NCI-H128 (cell line): ENCODE data around the gene LCN12.
A peak's percentile ranks its signal among the peaks of the same experiment; 100 is the strongest.

Source experiments
- DNase-seq: peaks from one replicate; lab custom pipeline; 2025; ENCODE audit not compliant: unreplicated experiment; lab: John Stamatoyannopoulos, UW

Gene LCN12

DNA sequence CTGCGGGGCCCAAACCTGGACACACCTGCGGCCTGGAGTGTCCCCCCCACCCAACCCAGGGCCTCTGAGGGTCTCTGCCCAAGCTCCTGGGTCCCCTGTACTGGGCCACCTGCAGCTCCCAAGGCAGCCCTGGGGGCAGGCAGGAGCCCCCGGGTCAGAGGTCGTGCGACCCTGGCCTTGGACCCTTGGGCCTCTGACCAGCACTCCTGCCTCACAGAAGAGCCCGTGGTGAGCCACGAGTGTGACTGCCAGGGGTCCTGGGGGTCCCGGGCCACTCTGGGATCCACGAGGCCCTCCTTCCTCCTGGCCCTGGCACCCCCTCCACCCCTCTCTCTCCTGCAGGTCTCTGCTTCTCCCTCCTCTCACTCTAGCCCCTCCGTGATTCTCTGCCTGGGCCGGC is 20.3 kb downstream of the LCN12 start:
- DNase-seq: no peak

DNA sequence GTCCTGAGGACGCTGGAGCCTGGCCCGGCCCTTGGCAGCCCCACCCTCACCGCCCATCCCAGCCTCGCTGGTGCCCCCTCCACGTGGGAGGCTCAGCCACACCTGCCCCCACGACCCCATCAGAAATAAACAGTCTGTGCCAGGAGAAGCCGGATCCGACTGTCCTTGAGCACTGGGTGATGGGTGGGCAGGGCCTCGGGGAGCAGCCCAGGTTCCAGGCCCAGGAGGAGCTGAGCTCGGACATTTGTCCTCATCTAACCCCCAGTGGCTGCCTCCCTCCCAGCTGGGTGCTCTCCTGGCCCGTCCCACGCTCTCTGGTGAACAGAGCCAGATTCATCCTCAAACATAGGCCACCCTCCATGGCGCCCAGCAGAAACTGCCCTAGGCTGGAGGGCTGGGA is 20.7 kb downstream of the LCN12 start:
- DNase-seq: no peak

DNA sequence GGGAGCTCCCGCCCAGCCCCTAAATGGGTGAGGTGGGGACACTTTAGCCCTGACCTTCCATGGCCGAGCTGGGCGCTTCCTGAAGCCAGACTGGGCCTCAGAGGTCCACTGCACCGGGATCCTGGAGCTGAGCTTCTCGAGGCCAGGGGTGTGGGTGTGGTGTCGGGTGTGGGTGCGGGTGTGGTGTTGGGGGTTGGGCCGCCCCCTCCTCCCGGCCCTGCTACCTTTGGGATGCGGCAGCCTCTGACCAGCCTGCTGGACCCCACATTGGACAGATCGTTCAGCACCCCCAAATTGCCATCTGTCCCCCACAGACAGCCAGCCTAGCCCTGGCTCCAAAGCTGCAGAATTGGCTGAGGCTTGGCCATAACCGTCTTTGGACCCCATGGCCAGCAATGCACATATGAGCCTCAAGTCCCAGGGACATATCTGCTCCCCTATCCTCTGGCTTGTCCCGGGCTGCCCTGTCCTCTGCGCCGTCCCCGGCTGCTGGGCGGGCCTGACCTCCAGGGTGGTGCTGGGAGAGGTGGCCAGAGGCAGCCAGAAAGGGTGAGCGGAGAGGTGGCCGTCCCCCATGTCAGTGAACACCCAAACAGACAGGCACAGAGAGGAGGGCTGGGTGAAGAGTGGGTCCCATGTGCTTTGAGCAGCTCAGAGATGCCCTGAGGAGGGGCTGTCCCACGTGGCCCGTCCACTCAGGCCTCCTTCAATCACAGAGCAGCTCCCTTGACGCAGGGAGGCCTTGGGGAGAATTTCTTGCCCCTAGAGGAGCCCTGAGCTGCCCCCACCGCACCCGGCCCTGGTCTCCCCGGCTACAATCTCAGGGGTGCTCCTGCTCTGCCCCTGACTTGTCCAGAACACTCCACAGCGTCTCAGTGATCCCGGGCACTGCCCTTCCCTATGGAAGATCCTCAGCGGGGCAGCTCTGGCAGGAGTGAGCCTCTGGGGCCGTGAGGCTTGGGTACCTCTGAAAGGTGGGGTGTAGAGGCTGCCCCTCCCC is 21.8 kb downstream of the LCN12 start:
- no peak for DNase-seq

DNA sequence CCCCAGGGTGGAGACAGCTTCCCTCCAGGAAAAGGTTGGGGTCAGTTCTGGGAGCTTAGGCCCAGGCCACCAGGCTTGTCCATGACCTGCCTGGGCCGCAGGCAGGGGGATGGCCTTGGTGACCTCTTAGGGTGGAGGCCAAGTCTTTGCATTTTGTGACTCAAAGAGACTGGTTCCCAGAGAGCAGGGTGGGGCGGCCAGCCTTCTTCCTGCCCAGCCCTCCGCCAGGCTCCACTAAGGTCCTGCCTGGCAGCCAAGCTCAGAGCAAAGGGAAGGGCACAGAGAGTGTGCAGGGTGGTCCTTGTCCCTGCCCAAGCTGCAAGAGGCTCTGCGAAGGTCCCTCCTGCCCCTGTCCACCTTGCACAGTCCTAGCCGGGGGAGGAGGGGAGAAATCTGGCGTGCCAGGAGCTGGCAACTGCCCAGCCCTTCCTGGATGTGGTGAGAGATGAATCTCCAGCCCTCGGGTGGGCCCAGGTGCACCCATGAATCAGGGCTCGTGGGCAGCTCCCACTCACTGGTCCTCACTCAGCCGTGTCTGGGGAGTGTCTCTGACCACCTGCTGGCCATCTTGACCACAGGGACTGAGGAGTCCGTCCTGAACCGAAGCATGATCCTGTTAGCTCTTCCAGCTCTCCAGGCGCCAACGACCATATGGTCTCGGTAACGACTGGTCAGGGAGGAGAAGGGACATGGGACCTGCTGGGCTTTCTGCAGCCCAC is 22.9 kb downstream of the LCN12 start:
- no peak for DNase-seq

DNA sequence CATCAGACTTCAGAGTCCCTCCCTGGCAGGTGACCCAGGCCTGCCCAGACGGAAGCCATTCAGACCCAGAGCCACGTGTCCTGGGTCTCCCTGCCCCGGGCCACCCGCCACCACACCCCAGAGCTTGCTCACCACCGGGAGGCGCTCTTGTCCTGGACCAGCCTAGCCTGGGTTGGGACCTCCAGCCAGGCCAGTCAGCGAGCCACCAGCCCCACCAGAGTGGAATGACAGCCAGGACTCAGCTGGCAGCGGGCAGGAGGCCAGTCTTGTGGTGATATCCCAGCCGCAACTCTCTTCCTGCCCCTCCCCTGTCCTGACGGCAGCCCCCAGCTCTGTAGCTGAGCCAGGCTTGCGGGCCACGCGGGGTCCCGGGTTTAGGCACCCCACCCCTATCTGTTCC is 23.6 kb downstream of the LCN12 start:
- no peak for DNase-seq

DNA sequence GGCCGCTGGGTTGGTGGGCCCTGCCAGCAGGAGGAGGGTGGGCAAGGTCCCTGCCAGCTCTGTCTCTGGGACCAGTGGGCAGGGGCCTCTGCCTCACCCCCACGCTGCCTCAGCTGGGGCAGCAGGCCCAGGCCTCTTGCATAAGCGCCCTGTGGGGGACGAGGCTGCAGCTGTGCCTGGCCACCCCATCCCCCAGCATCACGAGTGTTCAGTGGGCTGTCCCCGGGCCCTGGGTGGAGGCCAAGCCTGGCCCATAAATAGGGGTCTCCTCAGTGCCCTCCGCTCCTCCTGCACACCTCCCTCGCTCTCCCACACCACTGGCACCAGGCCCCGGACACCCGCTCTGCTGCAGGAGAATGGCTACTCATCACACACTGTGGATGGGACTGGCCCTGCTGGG is 25.1 kb downstream of the LCN12 start, which contains the start of gene PTGDS:
Gene PTGDS (plus strand): TSS at position 282 of the 400 bp plus-strand sequence. CDS start 75 bp downstream, at position 357.
- DNase-seq: no peak

DNA sequence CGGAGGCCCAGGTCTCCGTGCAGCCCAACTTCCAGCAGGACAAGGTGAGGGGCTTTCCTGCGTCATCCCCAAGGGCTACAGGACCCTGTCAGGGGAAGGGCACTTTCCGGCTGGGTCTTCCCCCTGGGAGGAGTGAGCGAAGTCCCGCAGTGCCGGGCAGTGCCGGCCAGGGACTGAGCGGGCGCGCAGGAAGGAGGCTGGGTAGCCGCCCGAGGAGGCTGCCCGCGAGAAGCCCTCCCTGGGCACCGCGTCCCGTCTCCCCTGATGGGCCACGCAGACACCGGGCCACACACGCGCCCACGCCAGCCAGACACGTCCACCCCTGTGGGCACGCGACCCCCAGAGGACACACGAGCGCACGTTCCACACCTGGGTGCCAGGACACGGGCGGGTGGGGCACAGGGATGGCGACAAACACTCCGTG is 25.6 kb downstream of the LCN12 start:
- DNase-seq: no peak

DNA sequence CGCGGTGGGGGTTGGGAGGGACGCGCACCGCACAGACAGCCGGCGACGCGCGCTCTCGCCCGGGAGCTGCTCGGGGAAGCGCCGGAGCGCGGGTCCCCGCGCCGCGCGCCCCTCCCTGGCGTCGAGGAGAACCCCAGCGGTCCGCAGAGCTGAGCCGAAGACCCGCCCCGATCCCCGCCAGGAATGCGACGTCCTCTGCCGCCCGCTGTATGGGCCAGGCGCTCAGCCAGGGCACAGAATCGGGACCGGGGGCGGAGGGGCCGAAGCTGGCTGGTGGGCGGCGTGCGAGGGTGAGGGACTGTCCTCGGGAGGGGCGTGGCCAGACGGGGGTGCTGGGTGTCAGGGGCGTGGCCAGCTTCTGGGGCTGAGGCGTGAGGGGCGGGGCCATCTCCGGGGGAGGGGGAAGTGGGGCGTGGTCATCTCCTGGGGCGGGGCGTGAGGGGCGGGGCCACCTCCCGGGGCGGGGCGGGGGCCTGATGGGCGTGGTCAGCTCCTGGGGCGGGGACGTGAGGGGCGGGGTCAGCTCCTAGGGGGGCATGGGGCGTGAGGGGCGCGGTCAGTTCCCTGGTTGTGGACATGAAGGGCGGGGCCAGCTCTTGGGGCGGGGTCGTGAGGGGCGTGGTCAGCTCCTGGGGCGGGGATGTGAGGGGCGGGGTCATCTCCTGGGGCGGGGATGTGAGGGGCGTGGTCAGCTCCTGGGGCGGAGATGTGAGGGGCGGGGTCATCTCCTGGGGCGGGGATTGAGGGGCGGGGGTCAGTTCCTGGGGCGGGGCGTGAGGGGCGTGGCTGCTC is 26.2 kb downstream of the LCN12 start:
- peak; percentile 15 for DNase-seq

DNA sequence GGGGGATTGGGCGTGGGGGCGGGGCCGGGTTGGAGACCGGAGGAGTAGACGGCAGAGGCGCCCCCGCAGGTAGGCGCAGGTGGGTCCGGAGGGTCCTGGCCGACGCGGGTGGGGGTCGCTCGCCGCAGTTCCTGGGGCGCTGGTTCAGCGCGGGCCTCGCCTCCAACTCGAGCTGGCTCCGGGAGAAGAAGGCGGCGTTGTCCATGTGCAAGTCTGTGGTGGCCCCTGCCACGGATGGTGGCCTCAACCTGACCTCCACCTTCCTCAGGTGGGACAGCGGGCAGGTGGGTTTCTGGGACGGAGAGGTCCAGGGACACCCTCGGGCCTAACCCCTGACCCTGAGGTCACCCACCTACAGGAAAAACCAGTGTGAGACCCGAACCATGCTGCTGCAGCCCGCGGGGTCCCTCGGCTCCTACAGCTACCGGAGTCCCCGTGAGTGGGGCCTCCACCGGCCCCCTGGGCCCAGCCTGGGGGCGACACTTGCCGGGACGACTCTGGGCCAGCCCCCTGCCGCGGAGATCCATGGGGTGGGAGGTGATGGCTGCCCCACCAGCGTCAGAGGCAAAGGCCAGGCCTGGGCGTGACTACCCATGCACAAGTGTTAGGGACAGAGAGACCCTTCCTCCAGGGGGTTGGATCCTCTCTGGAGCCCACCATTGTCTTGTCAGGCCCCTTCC is 26.9 kb downstream of the LCN12 start:
- DNase-seq: no peak

DNA sequence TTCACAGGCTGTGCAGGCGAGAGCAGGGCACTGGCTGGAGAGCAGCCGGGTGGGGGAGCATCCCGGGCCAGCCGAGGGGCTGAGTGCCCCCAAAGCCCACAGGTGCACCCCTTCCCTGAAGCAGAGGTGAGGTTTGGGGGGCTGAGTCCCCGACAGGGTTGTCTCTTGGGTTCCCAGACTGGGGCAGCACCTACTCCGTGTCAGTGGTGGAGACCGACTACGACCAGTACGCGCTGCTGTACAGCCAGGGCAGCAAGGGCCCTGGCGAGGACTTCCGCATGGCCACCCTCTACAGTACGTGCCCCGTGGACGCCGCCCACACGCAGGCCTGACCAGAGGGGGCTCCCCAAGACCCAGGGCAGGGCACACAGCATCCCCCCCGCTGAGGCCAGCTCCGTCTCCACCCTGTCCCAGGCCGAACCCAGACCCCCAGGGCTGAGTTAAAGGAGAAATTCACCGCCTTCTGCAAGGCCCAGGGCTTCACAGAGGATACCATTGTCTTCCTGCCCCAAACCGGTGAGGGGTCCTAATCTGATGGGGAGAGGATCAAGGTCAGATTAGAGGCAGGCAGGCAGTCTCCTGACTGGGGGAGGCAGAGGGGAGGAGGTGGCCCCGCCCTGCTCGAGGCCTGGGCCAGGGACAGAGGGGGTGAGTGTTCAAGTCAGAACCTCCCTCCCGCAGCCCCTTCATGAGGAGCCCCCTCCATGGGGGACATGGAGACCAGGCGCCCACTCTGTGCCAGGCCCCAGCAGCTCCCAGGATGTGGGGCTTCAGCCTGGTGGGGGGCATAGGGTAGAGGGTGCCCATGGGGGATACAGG is 27.9 kb downstream of the LCN12 start:
- no peak for DNase-seq

DNA sequence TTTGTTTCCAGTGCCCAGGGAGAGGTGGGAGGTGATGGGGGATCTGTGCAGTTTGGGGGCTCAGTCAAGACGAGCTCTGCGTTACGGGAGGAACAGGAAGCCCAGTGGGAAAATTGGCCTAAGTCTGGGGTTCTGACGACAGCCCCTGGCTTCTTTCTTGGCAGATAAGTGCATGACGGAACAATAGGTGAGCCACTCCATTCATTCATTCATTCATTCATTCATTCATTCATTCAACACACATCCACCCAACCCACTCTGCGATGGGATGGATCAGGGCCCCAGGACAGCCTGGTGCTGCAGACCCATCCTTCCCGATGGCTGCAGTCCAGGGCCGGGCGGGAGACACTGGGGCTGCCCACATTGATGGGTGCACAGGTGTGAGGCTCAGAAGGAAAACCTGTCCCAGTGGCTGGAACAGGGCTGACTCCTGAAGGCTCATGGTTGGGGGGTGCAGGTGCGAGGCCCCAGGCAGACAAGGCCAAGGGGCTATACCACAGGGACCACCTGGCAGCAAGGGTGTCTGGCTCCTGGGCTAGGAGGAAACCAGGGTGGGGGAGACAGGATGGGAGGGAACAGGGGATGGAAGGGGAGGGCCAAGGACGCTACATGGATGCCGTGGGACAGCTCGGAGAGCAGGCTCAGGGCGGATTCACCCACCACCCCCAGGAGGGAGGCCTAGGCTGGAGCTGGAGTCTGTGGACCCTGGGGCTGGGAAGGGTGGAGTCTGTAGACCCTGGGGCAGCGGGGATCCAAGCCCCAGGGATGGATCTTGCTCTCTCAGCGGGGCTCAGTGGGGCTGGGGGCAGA is 28.8 kb downstream of the LCN12 start:
- no peak for DNase-seq

DNA sequence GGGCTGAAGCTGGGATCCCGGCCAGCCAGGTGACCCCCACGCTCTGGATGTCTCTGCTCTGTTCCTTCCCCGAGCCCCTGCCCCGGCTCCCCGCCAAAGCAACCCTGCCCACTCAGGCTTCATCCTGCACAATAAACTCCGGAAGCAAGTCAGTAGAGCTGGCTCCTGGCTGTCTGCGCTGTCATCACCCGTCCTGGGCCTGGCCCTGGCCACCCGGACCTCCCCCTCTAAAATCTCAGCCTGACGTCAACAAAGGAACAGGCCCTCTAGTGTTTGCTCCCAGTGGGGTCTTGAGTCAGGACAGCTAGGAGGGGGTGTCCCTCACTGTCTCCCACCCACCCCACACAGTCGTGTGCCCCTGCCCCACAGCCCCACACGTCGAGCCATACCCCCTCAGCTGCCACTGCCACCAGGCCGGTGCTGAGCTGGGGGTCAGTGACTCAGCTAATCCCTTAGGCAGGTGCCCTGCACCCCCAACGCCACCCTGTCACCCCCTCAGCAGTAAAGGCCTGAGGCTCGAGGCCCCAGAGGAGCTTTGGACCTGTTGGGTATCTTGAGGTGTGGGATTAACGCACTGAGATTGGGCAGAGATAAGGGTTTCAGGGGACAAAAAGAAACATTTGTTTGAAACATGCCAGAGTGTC is 29.6 kb downstream of the LCN12 start:
- no peak for DNase-seq

DNA sequence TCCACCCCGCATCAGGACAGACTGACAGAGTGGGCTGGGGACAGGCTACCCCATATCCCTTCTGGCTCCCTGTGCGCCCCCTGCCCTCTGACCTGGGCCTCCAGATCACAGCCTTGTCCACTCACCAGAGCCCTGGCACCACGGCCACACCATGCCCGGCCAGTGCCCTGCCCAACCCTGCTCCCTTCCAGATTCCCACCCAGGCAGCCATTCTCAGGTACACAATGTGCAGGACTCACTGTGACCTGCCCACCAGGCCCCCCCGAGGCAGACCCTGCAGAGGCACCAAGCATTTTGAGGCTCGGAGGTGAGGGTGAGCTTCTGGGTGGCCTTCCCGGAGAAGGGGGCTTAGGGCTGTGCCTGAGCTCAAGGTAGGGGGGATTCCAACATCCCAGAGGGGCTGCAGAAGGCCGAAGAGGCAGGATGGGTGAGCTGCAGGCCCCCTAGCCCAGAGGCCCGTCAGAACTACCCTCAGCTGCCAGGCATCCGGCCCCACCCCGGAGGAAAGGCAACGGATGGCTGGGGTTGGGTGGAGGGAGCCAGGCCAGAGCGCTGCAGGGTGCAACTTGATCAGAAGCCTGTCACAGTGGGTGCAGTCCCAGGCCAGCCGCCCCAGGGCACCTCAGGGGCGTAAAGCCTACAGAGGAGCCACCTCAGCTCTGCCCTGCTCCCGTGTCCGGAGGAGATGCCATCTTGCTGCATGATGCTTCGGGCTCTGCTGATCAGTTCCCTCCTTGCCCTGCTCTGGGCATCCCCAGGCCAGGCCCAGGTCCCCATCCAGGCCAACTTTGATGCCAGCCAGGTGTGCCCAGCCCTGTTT is 30.4 kb downstream of the LCN12 start, which contains the start of gene LCNL1:
Gene LCNL1 (plus strand): TSS at position 762 of the 820 bp plus-strand sequence. CDS start 594 bp downstream, outside the sequence.
- no peak for DNase-seq

DNA sequence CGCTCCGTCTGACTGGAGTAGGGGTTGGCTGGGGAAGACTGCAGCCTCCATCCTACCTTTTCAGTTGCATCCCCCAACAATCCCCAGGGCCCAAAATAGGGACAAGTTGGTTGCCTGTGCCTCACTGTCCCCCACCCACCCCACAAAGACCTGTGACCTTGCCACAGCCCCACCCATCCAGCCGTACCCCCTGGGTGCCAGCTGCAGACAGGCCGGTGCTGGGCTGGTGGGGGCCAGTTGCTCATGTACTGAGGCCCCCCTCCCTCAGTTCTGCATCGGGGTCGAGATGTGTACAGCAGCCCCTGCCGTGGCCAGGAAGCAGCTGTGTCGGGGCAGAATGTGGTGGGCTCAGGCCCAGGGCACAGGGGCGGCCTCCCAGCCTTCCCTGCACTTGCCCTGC is 31.1 kb downstream of the LCN12 start:
- DNase-seq: no peak

DNA sequence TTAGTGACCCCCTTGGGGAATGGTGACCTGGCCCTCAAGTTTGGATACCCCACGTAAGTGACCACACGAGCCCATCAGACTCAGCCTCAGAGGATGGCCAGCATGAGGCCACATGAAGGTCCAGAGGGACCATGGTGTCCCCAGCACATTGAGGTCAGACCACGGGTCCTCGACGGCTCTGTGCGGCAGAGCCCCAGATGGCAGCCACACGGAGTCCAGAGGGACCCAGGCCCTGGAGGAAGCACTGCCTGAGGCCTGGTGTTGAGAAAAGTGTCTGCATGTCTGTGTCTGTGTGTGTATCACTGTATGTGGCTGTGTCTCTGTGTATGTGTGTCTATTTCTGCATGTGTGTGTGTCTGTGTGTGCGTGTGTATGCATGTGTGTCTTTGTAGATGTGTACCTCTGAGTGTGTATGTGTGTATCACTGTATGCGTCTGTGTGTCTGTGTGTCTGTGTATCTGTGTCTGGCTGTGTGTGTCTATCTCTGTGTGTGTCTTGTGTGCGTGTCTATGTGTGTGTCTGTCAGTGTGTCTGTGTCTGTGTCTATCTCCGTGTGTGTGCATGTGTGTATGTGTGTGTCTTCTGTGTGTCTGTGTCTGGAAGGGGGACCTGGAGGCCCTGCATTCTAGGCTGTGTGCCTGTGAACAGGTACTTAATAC is 31.7 kb downstream of the LCN12 start:
- no peak for DNase-seq

DNA sequence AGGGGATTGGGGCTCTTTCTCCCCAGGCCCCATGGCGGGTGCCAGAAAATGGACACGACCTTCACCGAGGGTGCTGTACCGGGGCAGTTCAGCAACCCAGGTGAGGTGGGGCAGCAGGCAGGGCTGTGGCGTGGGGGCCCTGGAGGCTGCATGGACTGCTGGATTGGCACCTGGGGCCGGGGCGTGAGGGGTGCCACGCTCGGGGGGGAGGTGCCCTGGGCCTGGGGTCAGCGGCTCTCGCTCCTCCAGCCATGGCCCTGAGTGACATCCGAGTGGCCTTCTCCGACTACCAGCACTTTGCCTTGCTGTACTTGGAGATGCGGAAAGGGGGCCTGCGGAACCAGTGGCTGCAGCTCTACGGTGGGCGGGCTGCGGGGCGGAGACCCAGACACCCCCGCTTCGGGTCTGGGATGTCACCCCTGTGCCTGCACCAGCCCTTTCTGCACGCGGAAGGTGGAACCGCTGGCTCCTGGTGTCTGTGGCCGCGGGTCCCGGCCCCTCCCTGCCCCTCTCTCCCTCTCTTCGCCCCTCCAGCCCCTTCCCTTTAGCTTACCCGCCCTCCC is 32.5 kb downstream of the LCN12 start:
- DNase-seq: no peak
